BJ (cell line): Measurements from ENCODE around the gene GPR176. TPM values are rescaled to one million over a fixed set of nuclear protein-coding genes. Genes with fewer than 3 reads are reported as not detected.

ENCODE experiments used
- CTCF ChIA-PET: fragments of 350-600 bp; formaldehyde crosslinking; extraction: SDS; loops from one replicate; lab custom pipeline; 2021; ENCODE audit warnings: antibody characterized with exemption, inconsistent platforms; lab: Yijun Ruan, JAX
- POLR2A ChIA-PET: fragments of 300-600 bp; sonication (Branson Sonifier 250); formaldehyde crosslinking; extraction: SDS; loops from one replicate; lab custom pipeline; 2021; ENCODE audit warnings: antibody characterized with exemption; lab: Charles Lee
- DNase-seq: peaks from one replicate; pipeline ENCODE4 v3.0.0-alpha.2; 2011; ENCODE audit warnings: low read depth
- H3K27me3 ChIP-seq: 2 replicates; pipeline ENCODE4 v1.6.0; 2011; ENCODE audit warnings: low read length; ENCODE audit not compliant: control insufficient read depth, insufficient read depth
- H3K36me3 ChIP-seq: 2 replicates; pipeline ENCODE4 v1.5.1; 2011; ENCODE audit warnings: low read length; ENCODE audit not compliant: control insufficient read depth, insufficient read depth
- H3K4me3 ChIP-seq: 2 replicates; pipeline ENCODE4 v1.5.1; 2011; ENCODE audit warnings: low read depth, mild to moderate bottlenecking, control low read depth, low read length
- CTCF ChIP-seq: IDR thresholded peaks from 2 replicates; pipeline ENCODE4 v1.5.1; 2011; ENCODE audit warnings: low read depth, mild to moderate bottlenecking, control low read depth, inconsistent platforms, low read length, moderate library complexity; ENCODE audit not compliant: insufficient read depth
- polyA plus RNA-seq: library from polyadenylated mRNA; depleted of rRNA; stranded (reverse); fragments of >200 nt; gene quantifications from 2 replicates; pipeline ENCODE4 v1.2.3, GENCODE V29; 2011

Gene GPR176
- polyA plus RNA-seq, 1 experiment = 319 TPM

DNA sequence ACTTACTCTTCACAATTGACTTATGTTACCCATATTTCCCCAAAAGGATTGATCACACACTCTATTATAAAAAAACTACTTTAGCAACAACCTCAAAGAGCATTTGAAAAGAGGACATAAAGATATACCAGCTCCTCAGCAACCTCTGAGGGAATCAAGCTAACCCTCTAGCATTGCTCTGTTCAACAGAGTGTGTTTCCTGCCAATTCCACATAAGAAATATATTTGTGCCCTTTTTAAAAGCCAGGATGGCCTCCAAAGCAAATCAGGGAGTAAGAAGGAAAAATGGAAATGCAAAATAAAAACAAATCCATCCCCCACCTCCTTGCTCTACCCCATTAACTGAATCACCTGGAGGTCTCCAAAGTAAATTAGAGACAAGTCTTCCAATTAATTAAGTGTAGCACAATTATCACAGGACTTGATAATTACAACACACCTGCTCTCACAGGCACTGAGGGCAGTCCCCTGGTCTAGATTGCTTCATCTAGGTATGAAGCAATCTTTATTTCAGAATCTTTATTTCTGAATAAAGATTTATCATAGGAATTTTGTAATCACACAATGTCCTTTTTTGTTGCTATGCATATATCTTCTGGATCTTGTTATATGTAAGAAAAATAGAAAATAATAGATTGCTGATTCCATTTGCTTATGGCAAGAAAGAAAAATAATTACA lies 34.8 kb downstream of the GPR176 start:
- no peak for TF ChIP-seq CTCF
- no peak for DNase-seq
- ChIA-PET POLR2A (no interaction called here), CTCF (interaction anchor here (0.5 to 1.0 kb wide), 2 partner anchors 86 to 115 kb away, joined by 3 read pairs; no protein-coding TSS in a partner anchor)
- Histone ChIP-seq H3K4me3 (no peak overlapping the region), H3K27me3 (no peaks in the 10 kb centered on the region), H3K36me3 (no peaks in the 10 kb centered on the region)

GRCh38 chr15:39884351-39884750 lies 35.7 kb downstream of the GPR176 start:
- DNase-seq = no peak
- Histone ChIP-seq H3K4me3 (no peak overlapping the region), H3K27me3 (no peaks in the 10 kb centered on the region), H3K36me3 (no peaks in the 10 kb centered on the region)
- POLR2A ChIA-PET = no interaction called here
- CTCF ChIA-PET = interaction anchor here (0.5 to 1.0 kb wide), 4 partner anchors 10 to 116 kb away, joined by 3 read pairs; no protein-coding TSS in a partner anchor
- no peak for TF ChIP-seq CTCF

GRCh38 chr15:39882602-39883001 lies 37.5 kb downstream of the GPR176 start:
- CTCF ChIA-PET = interaction anchor here (0.7 kb wide), 1 partner anchor 87 kb away, joined by 3 read pairs; no protein-coding TSS in a partner anchor
- no peak for TF ChIP-seq CTCF
- POLR2A ChIA-PET = no interaction called here
- no peaks in the 10 kb centered on the region for H3K27me3 ChIP-seq
- no peak for DNase-seq
- H3K36me3 ChIP-seq = no peaks in the 10 kb centered on the region
- no peak overlapping the region for H3K4me3 ChIP-seq

DNA sequence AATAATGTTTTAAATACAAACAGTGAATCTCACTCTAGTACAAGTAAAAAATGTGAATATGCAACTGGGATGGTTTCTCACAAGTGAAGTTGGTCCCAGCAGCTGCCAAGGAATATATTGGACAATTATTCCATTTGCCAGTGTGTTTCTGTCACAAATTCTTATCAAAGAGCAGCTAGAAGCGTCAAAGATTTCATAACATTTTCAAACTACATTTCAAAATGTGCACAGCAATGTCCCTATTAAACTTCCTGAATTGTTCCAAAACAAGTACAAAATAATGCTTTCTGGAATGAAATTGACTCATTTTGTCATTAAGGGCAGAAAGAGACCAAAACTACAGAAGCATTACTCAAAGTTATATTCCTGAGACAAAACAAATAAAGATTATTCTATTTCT lies 38.3 kb downstream of the GPR176 start:
- CTCF ChIA-PET = no interaction called here
- DNase-seq = no peak
- no peak overlapping the region for H3K4me3 ChIP-seq
- POLR2A ChIA-PET = no interaction called here
- no peak for TF ChIP-seq CTCF
- H3K27me3 ChIP-seq = no peaks in the 10 kb centered on the region
- no peaks in the 10 kb centered on the region for H3K36me3 ChIP-seq

GRCh38 chr15:39880718-39881387 lies 39.2 kb downstream of the GPR176 start:
- no peaks in the 10 kb centered on the region for H3K27me3 ChIP-seq
- H3K4me3 ChIP-seq = no peak overlapping the region
- no peaks in the 10 kb centered on the region for H3K36me3 ChIP-seq
- CTCF ChIA-PET = interaction anchor here (0.9 kb wide), 1 partner anchor 8 kb away, joined by 3 read pairs; no protein-coding TSS in a partner anchor
- POLR2A ChIA-PET = no interaction called here
- TF ChIP-seq CTCF = no peak
- DNase-seq = no peak
